IPS DF 6.9 (cell line): ENCODE data around the gene AVPR1A.
A peak's percentile ranks its signal among the peaks of the same experiment; 100 is the strongest.

ENCODE experiments used
- DNase-seq: peaks from one replicate; pipeline ENCODE4 v3.0.0-alpha.2; 2013; ENCODE audit warnings: low read depth, low spot score
- H3K27ac ChIP-seq: one replicate; pipeline ENCODE4 v1.5.1; 2013; ENCODE audit warnings: low read length, control low read depth
- H3K27me3 ChIP-seq: 2 replicates; pipeline ENCODE4 v1.6.1; 2013; ENCODE audit warnings: mild to moderate bottlenecking, low read length; ENCODE audit not compliant: control insufficient read depth, insufficient read depth
- H3K36me3 ChIP-seq: 2 replicates; pipeline ENCODE4 v1.6.1; 2013; ENCODE audit warnings: low read length; ENCODE audit not compliant: control insufficient read depth, insufficient read depth
- H3K4me1 ChIP-seq: 2 replicates; pipeline ENCODE4 v1.6.1; 2013; ENCODE audit warnings: low read length; ENCODE audit not compliant: control insufficient read depth, insufficient read depth
- H3K4me3 ChIP-seq: 2 replicates; pipeline ENCODE4 v1.5.1; 2013; ENCODE audit warnings: mild to moderate bottlenecking, low read length
- H3K9me3 ChIP-seq: 2 replicates; pipeline ENCODE4 v1.6.1; 2013; ENCODE audit warnings: low read length, inconsistent platforms; ENCODE audit not compliant: control insufficient read depth, insufficient read depth
- WGBS: extraction: QIAGEN DNeasy Blood & Tissue Kit; methylation state at CpG from one replicate; pipeline ENCODE4 v1.1.7; 2013; ENCODE audit warnings: mixed read lengths, missing lambda C conversion rate; ENCODE audit not compliant: insufficient read length, insufficient coverage; 5-methylcytosine and 5-hydroxymethylcytosine counted together

Gene AVPR1A

GRCh38 chr12:63151623-63152320 lies 771 bp upstream of the AVPR1A start:
- Histone ChIP-seq H3K36me3 (no peaks in the 10 kb centered on the region), H3K27me3 (peaks cover 26% of the 10 kb centered on the region), H3K4me1 (peaks cover 6% of the 10 kb centered on the region; the same call in 1 of the 2 replicates), H3K27ac (no peak overlapping the region), H3K9me3 (no peaks in the 10 kb centered on the region; the same call in 1 of the 2 replicates), H3K4me3 (peak overlapping the region; percentile 45; the same call in 1 of the 2 replicates)
- WGBS, result no CpG with 5 or more reads among the region's 26 CpGs
- peak; percentile 70 for DNase-seq

- H3K36me3 ChIP-seq, result no peaks in the 10 kb centered on the region
- H3K4me3 ChIP-seq, result peak overlapping the region; percentile 45; the same call in 1 of the 2 replicates
- H3K27ac ChIP-seq, result no peak overlapping the region
- peak; percentile 39 for DNase-seq
- no CpG with 5 or more reads among the region's 75 CpGs for WGBS
- peaks cover 6% of the 10 kb centered on the region; the same call in 1 of the 2 replicates for H3K4me1 ChIP-seq
- H3K9me3 ChIP-seq, result no peaks in the 10 kb centered on the region; the same call in 1 of the 2 replicates
- peaks cover 26% of the 10 kb centered on the region for H3K27me3 ChIP-seq
Observed at GRCh38 chr12:63149909-63150712, 890 bp downstream of the AVPR1A start.

DNA sequence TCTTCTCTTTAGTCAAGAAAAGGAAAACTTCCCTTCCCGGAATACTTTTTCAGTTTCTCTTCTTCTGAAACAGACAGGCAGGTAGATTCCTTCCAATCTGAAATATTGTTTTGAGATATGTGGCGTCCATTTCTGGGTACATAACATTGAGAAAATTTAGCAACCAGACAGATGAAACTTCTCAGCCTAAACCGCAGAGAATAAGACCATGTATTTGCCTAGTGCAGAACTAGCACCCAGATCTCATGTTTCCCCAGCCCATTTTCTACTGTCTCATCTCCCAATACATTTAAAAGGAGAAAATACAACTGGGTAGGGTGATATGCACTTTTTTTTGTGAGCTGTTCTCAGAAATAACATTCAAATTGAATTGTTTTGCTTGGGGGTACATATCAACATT lies 6.4 kb downstream of the AVPR1A start:
- no peaks in the 10 kb centered on the region for H3K4me1 ChIP-seq
- WGBS, result no CpG with 5 or more reads among the region's 3 CpGs
- no peak overlapping the region for H3K4me3 ChIP-seq
- no peaks in the 10 kb centered on the region for H3K9me3 ChIP-seq
- H3K36me3 ChIP-seq, result no peaks in the 10 kb centered on the region
- H3K27me3 ChIP-seq, result peaks cover 5% of the 10 kb centered on the region
- H3K27ac ChIP-seq, result no peak overlapping the region
- no peak for DNase-seq

GRCh38 chr12:63138488-63138887 lies 12.5 kb downstream of the AVPR1A start:
- H3K36me3 ChIP-seq, result no peaks in the 10 kb centered on the region
- no CpG with 5 or more reads among the region's 4 CpGs for WGBS
- no peaks in the 10 kb centered on the region for H3K9me3 ChIP-seq
- H3K27me3 ChIP-seq, result no peaks in the 10 kb centered on the region
- H3K27ac ChIP-seq, result no peak overlapping the region
- no peak overlapping the region for H3K4me3 ChIP-seq
- no peaks in the 10 kb centered on the region for H3K4me1 ChIP-seq
- no peak for DNase-seq

- Histone ChIP-seq H3K4me3 (no peak overlapping the region), H3K36me3 (no peaks in the 10 kb centered on the region), H3K27ac (no peak overlapping the region), H3K27me3 (no peaks in the 10 kb centered on the region), H3K9me3 (no peaks in the 10 kb centered on the region), H3K4me1 (no peaks in the 10 kb centered on the region)
- WGBS, result no CpG with 5 or more reads among the region's 4 CpGs
- DNase-seq, result no peak
Observed at GRCh38 chr12:63133981-63134380, 17.0 kb downstream of the AVPR1A start.

DNA sequence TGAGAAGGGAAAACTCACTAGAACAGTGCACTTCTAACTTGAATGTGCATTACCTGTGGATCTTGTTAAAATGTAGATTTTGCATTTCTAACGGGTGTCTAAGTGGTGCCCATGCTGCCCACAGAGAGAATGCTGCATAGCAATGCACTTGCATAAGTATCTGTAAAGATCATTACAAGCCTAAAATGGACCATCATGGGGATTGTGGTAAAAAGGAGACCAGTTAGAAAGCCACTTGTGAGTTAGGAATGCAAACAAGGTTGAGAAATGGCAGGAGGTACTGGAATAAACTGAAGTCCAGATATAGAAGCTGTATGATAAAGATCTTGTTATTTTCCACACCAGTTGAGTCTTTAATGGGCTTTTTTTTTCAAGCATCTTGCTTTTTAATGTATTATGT lies 18.8 kb downstream of the AVPR1A start:
- Histone ChIP-seq H3K9me3 (no peaks in the 10 kb centered on the region), H3K27ac (no peak overlapping the region), H3K4me3 (no peak overlapping the region), H3K36me3 (no peaks in the 10 kb centered on the region), H3K27me3 (no peaks in the 10 kb centered on the region), H3K4me1 (no peaks in the 10 kb centered on the region)
- DNase-seq, result no peak
- no CpG with 5 or more reads among the region's 1 CpG for WGBS

DNA sequence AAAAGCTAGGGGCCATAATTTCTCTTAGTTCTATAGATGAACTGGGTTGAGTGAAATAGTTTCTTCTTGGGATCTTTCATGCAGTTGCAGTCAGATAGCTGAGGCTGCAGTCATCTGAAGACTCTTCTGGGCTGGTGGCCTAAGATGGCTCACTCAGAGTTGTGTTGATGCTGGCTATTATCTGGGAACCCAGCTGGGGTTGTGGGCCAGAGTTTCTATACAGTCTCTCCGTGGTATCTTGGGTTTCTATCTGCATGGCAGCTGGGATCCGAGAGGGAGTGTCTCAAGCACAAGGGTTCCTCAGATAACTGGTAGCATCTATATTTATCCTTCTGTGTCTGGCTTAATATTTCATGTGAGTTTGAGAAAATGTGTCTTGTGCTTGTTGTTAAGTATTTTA lies 21.1 kb downstream of the AVPR1A start:
- Histone ChIP-seq H3K4me3 (no peak overlapping the region), H3K27ac (no peak overlapping the region), H3K9me3 (no peaks in the 10 kb centered on the region), H3K4me1 (no peaks in the 10 kb centered on the region), H3K27me3 (no peaks in the 10 kb centered on the region), H3K36me3 (no peaks in the 10 kb centered on the region)
- no peak for DNase-seq
- WGBS, result no CpG with 5 or more reads among the region's 2 CpGs

DNA sequence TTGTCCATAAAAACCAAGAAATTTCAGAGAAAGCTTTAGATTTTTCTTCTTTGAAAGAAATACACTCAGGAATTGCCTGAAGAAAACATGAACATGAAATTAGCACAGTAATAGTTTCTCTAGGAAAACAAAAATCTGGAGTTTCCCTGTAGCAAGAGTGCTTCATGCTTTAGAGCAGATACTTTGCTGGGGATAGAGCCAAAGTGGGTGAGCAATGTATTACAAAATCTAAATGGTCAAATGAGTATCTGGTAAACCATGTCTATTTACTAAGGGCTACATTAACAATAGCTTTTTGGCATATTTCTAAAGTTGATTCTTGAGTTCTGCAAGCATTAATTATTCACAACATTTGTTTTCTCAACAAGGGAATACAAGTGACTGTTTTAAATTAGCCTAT lies 26.2 kb downstream of the AVPR1A start:
- Histone ChIP-seq H3K4me3 (no peak overlapping the region), H3K4me1 (no peaks in the 10 kb centered on the region), H3K9me3 (no peaks in the 10 kb centered on the region), H3K27me3 (no peaks in the 10 kb centered on the region), H3K27ac (no peak overlapping the region), H3K36me3 (no peaks in the 10 kb centered on the region)
- DNase-seq, result no peak

DNA sequence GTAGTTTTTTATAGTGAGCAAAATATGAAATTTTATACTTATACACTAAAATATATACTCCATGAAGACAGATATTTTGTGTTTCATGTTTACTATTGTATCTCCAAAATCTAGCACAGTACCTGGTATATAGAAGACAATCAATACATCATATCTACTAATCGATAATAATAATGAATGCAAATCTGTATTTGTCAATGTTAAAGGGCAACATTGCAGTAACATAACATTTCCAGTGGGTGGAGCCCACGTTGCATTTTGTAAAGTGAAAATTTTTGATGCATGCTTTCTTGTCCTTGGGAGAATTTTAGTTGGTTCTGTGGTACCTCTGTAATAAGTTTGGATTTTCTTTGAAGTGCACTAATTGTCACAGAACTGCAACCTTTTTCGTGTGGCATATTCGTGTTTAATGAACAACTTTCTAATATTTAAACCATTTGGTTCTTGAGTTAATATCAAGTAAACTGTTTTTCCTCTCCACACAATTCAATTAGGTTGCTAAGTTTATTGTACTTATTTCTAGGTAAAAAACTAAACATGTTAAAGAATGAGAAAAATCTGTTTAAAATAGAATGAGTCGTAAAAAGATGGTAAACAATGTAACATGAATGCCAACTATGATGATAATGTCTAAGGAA lies 47.4 kb downstream of the AVPR1A start:
- Histone ChIP-seq H3K4me3 (no peak overlapping the region), H3K27ac (no peak overlapping the region), H3K9me3 (no peaks in the 10 kb centered on the region), H3K27me3 (no peaks in the 10 kb centered on the region), H3K36me3 (no peaks in the 10 kb centered on the region), H3K4me1 (no peaks in the 10 kb centered on the region)
- DNase-seq, result no peak
- no CpG with 5 or more reads among the region's 5 CpGs for WGBS

DNA sequence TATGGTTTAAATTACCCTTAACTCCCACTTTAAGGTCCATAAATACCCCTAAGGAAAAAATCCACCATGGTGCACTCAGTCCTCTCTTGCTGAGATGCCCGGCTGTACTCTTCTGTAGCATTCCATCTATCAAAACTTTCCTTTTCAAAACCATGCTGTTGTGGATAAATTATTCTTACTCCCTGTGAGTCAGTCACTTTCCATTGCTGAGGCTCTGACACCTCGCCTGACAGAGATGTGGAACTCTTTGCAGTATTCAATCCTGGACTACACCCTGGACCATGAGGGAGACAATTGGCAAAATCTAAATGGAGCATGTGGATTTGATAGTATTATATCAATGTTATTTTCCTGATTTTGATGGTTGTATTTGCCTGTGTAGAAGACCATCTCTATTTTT lies 49.1 kb downstream of the AVPR1A start:
- H3K4me1 ChIP-seq, result no peaks in the 10 kb centered on the region
- no peaks in the 10 kb centered on the region for H3K9me3 ChIP-seq
- no peak for DNase-seq
- no peak overlapping the region for H3K4me3 ChIP-seq
- no peaks in the 10 kb centered on the region for H3K27me3 ChIP-seq
- no peaks in the 10 kb centered on the region for H3K36me3 ChIP-seq
- no peak overlapping the region for H3K27ac ChIP-seq
- no CpG with 5 or more reads among the region's 2 CpGs for WGBS
